B cell (primary cell): ENCODE measurements around the gene CHST11.

Experiments
- EZH2 ChIP-seq: IDR thresholded peaks from 2 replicates; pipeline ENCODE4 v1.6.1; 2012; ENCODE audit warnings: borderline replicate concordance, low read depth, mild to moderate bottlenecking, moderate library complexity, low read length; ENCODE audit not compliant: insufficient read depth, poor library complexity, severe bottlenecking
- TF ChIP-seq, protein P1 (sequence below): fragments of 200-600 bp; IDR thresholded peaks from one replicate; pipeline ENCODE4 v1.8.0; 2022; ENCODE audit warnings: antibody characterized with exemption, mild to moderate bottlenecking

DNA sequence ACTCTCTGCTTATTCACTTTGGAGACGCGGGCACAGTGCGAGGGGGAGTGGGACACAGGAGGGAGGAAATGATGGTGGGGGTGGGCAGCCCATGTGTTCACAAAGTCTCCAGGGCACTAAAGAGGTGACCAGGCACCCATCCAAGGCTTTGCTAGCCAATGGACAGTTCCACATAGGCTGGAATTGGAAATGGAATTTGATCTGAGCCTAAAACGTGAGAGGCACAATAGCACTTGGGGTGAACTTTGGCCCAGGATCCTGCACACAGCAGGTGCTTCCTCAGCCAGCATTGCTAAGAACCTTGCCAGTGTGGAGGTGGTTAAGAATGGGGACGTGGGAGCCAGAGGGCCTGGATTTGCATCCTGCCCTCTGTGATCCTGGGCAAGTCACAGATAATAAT is 193.8 kb downstream of the CHST11 start:
- TF ChIP-seq, protein P1, sequence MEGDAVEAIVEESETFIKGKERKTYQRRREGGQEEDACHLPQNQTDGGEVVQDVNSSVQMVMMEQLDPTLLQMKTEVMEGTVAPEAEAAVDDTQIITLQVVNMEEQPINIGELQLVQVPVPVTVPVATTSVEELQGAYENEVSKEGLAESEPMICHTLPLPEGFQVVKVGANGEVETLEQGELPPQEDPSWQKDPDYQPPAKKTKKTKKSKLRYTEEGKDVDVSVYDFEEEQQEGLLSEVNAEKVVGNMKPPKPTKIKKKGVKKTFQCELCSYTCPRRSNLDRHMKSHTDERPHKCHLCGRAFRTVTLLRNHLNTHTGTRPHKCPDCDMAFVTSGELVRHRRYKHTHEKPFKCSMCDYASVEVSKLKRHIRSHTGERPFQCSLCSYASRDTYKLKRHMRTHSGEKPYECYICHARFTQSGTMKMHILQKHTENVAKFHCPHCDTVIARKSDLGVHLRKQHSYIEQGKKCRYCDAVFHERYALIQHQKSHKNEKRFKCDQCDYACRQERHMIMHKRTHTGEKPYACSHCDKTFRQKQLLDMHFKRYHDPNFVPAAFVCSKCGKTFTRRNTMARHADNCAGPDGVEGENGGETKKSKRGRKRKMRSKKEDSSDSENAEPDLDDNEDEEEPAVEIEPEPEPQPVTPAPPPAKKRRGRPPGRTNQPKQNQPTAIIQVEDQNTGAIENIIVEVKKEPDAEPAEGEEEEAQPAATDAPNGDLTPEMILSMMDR: no peak
- no peak for TF ChIP-seq EZH2
